CD4-positive, alpha-beta T cell treated with Interleukin-15 for 4 hours (primary cell): ENCODE data around the gene RASL10A.
A peak's percentile ranks its signal among the peaks of the same experiment; 100 is the strongest.

Experiments used
- DNase-seq: peaks from one replicate; pipeline ENCODE4 v3.0.0-alpha.2; 2020; ENCODE audit warnings: low spot score

The RASL10A gene

DNA sequence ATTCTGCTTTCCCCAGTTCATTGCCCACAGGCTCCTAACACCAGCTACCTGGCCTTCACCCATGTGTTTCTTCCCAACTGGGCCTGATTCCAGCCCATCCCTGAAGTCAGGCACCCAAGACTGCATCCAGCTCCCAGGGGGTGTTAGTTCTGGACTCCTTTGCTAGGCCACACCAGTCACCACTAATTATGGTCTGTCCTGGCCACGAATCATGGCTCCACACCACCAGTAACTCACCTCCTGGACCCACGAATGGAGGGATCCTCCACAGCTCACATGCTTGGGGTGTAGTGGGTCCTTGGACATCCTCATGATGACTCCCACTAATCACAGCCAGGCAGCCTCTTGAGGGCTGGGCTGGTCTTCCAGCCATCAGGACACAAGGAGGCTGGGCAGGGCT lies 3.6 kb upstream of the RASL10A start:
- no peak for DNase-seq

DNA sequence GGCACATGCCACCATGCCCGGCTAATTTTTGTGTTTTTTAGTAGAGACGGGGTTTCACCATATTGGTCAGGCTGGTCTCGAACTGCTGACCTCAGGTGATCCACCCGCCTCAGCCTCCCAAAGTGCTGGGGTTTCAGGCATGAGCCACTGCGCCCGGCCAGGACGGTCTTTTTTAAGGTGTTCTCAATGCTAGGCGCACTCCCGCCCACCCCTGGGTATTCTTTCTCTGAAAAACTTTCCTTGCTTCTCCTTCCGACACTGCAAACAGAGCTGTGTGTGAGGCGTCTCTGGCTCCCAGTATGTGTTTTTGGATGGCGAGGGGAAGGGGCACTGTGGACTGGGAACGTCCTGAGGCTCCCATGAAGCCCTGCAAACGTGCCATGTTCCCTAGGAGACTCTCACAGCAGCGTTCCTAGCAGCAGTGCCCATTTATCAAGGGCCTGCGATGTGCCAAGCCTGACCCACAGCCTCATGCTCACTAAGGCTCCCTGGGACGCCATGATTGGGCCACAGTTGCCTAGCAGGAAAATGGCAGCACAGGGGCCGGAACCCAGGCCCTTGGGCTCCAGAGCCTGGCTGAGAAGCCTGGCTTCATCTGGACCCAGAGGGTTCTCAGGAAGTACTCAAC lies 2.4 kb upstream of the RASL10A start:
- DNase-seq: no peak

DNA sequence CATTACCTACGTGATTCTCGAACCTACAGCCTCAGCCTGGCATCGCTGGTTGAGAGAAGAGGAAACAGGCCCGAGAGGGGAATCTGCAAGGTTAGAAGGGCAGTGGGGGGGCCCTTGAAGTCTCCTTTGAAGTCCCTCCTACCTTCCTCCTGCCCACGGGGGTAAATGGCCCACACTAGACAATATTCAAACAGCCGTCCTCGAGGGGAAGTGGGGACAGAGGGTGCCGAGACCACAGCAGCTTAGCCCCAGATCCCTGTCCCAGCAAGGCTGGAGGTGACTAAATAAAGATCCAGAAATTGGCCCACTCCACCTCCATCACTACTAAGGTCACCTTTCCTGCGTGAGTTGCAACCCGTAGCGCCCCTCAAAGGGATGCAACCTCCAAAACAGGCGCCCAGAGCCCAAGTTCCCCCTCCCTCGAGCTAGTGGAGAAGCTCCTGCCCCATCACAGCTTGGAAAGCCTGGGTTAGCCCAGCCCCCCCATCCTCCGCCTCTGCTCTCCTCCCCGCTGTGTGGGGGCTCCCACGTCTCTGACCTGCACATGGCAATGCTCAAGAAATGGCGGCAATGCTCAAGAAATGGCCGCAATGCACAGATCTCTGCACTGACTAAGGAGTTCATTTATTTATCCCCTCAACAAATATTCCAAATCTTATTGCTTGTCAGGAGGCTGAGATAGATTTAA lies 788 bp upstream of the RASL10A start:
- no peak for DNase-seq

- DNase-seq: no peak
Observed at GRCh38 chr22:29314537-29315285, 786 bp downstream of the RASL10A start.

GRCh38 chr22:29313576-29314466 lies 1.7 kb downstream of the RASL10A start:
- DNase-seq: no peak

DNA sequence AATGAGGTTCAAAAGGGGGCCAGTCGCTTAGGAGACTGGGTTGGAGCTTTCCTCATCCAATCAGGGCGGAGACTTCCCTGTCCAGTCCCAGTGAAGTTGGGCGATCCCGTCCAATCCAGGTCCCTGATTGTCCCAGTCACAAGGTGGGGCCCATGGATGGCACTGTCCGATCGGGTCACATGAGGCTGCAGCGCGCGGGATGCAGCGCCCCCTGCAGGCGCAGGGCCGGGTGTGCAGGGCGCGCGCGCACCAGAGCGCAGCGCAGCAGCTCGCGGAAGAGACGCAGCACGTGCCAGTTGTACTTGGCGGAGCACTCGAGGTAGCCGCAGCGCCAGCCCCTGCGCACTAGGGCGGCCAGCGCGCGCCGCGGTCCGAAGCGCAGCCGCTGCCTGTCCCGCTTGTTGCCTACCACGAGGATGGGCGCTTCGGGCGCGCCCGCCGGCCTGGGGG lies 2.3 kb downstream of the RASL10A start:
- no peak for DNase-seq

DNA sequence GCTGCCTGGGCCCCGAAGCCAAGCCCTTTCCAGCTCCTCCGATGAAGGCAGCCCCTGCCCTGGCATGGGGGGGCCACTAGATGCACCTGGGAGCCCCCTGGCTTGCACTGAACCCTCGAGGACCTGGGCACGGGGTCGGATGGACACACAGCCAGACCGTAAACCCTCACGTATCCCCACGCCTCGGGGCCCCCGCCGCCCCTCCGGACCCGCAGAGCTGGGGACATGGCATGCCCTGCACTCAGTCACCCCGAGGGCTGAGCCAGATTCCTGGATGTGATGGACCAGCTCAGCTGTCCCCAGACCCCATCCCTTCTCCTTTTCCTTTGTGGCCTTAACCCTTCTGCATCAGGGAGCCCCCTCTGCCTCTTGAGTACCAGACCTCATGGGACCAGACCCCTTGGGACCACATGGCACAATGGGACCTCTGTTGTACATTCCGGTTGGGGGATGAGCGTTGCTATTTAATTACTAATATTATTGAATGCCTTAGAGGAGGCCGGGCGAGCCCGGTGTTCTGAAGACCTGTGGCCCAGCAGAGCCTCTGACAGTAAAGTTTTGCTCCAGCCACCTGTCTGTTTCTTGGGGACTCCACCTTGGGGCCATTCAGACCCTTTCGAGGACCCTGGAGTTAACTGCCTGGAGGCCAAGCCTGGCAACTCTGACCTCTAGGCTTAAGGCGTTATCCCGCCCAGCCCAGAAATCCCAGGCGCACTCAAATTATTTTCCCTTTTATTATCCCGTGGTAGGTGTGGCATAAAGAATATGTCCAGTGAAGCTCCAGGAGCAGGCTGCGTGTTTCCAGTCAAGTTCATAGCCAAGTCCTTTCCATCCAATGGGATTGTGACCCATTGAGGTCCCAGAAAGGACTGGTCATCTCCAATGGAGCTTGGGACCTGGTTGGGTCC lies 3.0 kb downstream of the RASL10A start:
- DNase-seq: no peak

GRCh38 chr22:29311464-29312217 lies 3.9 kb downstream of the RASL10A start:
- DNase-seq: no peak

GRCh38 chr22:29310863-29311339 lies 4.6 kb downstream of the RASL10A start:
- peak; percentile 67 for DNase-seq

- DNase-seq: no peak
Observed at GRCh38 chr22:29310065-29310862, 5.2 kb downstream of the RASL10A start.

- no peak for DNase-seq
Observed at GRCh38 chr22:29309332-29310064, 6.0 kb downstream of the RASL10A start.

- DNase-seq: peak; percentile 22
Observed at GRCh38 chr22:29308791-29309262, 6.7 kb downstream of the RASL10A start.

- no peak for DNase-seq
Observed at GRCh38 chr22:29308148-29308790, 7.2 kb downstream of the RASL10A start.

DNA sequence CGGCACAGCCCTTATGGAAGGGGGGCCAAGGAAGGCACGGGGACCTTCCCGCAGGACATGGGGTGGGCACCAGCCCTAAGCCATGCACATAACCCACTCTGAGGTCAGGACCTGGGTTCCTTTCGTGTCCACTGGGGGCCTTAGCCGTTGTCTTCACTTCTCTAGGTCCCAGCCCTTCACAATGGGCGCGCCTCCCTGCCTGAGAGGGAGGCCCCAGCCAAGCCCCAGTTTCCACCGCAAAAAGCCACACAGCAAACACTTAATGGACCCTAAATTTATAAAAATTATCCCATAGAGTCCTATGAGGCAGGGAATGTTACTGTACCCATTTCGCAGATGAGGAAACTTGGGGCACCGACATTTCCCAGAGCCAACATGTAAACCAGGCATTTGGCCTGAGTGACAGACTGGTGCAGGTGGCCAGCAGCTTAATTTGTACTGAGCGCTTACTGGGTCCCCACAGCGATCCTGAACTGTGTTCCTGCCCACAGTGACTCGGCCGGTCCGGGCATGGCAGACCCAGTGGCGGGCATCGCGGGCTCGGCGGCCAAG lies 7.8 kb downstream of the RASL10A start:
- no peak for DNase-seq

DNA sequence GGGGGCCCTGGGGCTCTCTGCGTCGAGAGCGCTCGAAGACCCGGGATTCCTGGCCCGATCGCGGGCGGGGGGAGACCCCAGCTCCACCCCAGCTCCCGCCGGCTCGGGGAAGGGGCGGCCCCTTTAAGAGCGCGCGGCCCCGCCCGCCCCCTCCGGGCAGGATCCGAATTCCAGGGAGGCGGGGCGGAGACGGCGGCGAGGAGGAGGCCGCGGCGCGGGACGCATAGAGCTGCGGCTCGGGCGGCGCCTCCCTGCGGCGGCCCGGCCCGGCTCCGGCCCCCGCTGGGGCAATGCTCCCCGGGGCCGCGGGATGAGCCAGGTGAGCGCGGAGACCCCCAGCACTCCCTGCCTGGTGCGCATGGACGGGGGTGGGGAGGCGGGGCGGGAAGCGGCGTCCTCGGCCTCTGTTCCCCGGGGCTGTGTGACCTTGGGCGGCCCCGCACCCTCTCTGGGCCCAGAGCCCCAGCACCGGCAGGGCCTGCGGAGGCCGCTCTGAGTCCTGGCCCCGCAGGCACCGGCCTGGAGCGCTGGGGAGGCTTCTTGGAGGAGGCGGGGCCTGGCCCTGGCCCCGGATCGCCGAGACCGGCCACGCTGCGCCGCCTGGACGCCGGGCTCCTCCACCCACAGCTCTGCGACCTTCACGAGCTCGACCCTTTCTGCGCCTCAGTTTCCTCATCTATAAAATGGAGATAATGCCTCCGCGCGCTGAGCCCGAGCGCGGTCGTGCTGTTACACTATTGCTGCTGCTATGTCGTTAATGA lies 8.5 kb downstream of the RASL10A start:
- no peak for DNase-seq

- peak; percentile 33 for DNase-seq
Observed at GRCh38 chr22:29306175-29306834, 9.2 kb downstream of the RASL10A start, which contains the start of gene GAS2L1. Gene GAS2L1, plus strand, starts transcription at chr22:29306650. Its CDS starts 1,456 bp downstream, at chr22:29308106.
